Measurements from ENCODE around the gene VPS72. TPM values are rescaled to one million over a fixed set of nuclear protein-coding genes. Genes with fewer than 3 reads are reported as not detected.

VPS72 gene
- total and polyA plus RNA-seq, 10 of the 15 experiments (the other 5 are each of a cell fraction or from before 2014, with no cell fraction given): 6.7 to 77.8 (median 58.1) TPM

GRCh38 chr1:151165738-151166504 lies 24.1 kb downstream of the VPS72 start, which contains the start of the genes LYSMD1 and SCNM1 (continued):
- TF ChIP-seq TBL1XR1 (IDR thresholded peaks at IDR 0.05; ENCODE audit: low read depth, low read length): peak; percentile 77
- 0 out of 4 replicates have a peak, but pooled peaks of 1 of the 2 experiments have one; percentile 7 for TF ChIP-seq EP300 (IDR thresholded peaks at IDR 0.05; ENCODE audit: borderline replicate concordance in 1 of 2, control insufficient read depth in 1 of 2, low read depth in 2 of 2, low read length in 2 of 2)
- TF ChIP-seq GATAD2B (conservative IDR thresholded peaks at IDR 0.05; ENCODE audit: low read depth): peak; percentile 85
- no peak for TF ChIP-seq EZH2 (IDR thresholded peaks at IDR 0.05; ENCODE audit: borderline replicate concordance, control insufficient read depth, low read depth, low read length)
- no peak for TF ChIP-seq NFXL1 (IDR thresholded peaks at IDR 0.05; ENCODE audit: borderline replicate concordance)
- peak; percentile 62 to 96; a peak in 2 of 4 replicates for TF ChIP-seq ETV6 (conservative IDR thresholded peaks at IDR 0.05 in 1 of 2, IDR thresholded peaks at IDR 0.05 in 1 of 2; ENCODE audit: borderline replicate concordance in 1 of 2, low read depth in 1 of 2)
- TF ChIP-seq TCF7 (IDR thresholded peaks at IDR 0.05; ENCODE audit: borderline replicate concordance): no peak
- TF ChIP-seq TARDBP (IDR thresholded peaks at IDR 0.05; ENCODE audit: borderline replicate concordance): peak; percentile 98
- peak; percentile 83 for TF ChIP-seq POLR2A (IDR thresholded peaks at IDR 0.05; ENCODE audit: low read depth, low read length)
- TF ChIP-seq MYB (IDR thresholded peaks at IDR 0.05; ENCODE audit: borderline replicate concordance, low read depth, low read length): no peak
- peak; percentile 57; the same call in 1 of the 2 replicates for TF ChIP-seq REST (IDR thresholded peaks at IDR 0.05; ENCODE audit: low read depth, low read length)
- no peak for TF ChIP-seq MYC (IDR thresholded peaks at IDR 0.05; ENCODE audit: insufficient read depth, insufficient read length, insufficient replicate concordance, low read length, severe bottlenecking)
- TF ChIP-seq SMC3 (IDR thresholded peaks at IDR 0.05; ENCODE audit: borderline replicate concordance, low read length): no peak
- TF ChIP-seq ZNF217 (IDR thresholded peaks at IDR 0.05): no peak
- TF ChIP-seq MEF2A (IDR thresholded peaks at IDR 0.05; ENCODE audit: insufficient read depth, low read depth, low read length): peak; percentile 44; the same call in 1 of the 2 replicates
- TF ChIP-seq, protein P1, sequence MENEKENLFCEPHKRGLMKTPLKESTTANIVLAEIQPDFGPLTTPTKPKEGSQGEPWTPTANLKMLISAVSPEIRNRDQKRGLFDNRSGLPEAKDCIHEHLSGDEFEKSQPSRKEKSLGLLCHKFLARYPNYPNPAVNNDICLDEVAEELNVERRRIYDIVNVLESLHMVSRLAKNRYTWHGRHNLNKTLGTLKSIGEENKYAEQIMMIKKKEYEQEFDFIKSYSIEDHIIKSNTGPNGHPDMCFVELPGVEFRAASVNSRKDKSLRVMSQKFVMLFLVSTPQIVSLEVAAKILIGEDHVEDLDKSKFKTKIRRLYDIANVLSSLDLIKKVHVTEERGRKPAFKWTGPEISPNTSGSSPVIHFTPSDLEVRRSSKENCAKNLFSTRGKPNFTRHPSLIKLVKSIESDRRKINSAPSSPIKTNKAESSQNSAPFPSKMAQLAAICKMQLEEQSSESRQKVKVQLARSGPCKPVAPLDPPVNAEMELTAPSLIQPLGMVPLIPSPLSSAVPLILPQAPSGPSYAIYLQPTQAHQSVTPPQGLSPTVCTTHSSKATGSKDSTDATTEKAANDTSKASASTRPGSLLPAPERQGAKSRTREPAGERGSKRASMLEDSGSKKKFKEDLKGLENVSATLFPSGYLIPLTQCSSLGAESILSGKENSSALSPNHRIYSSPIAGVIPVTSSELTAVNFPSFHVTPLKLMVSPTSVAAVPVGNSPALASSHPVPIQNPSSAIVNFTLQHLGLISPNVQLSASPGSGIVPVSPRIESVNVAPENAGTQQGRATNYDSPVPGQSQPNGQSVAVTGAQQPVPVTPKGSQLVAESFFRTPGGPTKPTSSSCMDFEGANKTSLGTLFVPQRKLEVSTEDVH (IDR thresholded peaks at IDR 0.05; ENCODE audit: low read depth, partially characterized antibody): peak; percentile 91
- no peak for TF ChIP-seq SUPT20H (IDR thresholded peaks at IDR 0.05; ENCODE audit: borderline replicate concordance, control insufficient read depth, low read depth, low read length)
- no peak for TF ChIP-seq HDAC2 (IDR thresholded peaks at IDR 0.05)
- TF ChIP-seq KAT2A (conservative IDR thresholded peaks at IDR 0.05; ENCODE audit: control insufficient read depth, low read depth, low read length): no peak
- peak; percentile 90 for TF ChIP-seq WRNIP1 (IDR thresholded peaks at IDR 0.05; ENCODE audit: borderline replicate concordance, low read depth, low read length)
